ENCODE data around the gene CRTC3. TPM values are rescaled to one million over a fixed set of nuclear protein-coding genes. Genes with fewer than 3 reads are reported as not detected.

CRTC3 gene
- total RNA-seq, 6 experiments from 2014 or later, result 8.4 to 16.2 (median 11.3) TPM

DNA sequence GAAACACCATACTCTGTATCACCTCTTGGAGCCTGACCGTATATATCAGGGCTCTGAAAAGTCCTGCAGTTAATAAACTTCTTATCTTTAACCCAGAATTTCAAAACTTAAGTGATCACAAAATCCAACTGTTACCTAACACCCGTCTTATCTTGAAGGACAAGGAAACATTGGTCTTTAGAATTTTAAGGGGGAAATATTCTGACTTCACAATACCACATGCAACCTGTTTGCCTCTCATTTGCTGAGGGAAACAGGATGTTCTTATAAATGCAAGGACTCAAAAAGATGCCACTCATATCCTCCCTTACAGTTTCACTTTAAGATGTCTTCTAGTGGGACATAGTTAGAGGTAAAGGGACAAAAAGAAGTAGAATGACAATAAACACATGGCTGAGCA, 67.9 kb downstream of the CRTC3 start:
- Histone ChIP-seq H3K36me3 (no peaks in the 10 kb centered on the region), H3K9me3 (no peaks in the 10 kb centered on the region), H3K27me3 (no peaks in the 10 kb centered on the region), H3K27ac (peak overlapping the region; percentile 48 to 63 (median 61)), H3K4me1 (peaks cover 0 to 52% (median 24%) of the 10 kb centered on the region in 4 donors), H3K4me3 (no peak overlapping the region)
- TF ChIP-seq POLR2A (IDR thresholded peaks at IDR 0.05) (no peak), CTCF (IDR thresholded peaks at IDR 0.05) (no peak)
- intact Hi-C loops (cut with DNase I), result no loop called here
- DNase-seq (no peak), ATAC-seq (no peak)
- WGBS (ENCODE audit: insufficient coverage, low coverage, low lambda C conversion rate, missing lambda C conversion rate), result 57% methylated on average over 2 of the region's 2 CpGs

DNA sequence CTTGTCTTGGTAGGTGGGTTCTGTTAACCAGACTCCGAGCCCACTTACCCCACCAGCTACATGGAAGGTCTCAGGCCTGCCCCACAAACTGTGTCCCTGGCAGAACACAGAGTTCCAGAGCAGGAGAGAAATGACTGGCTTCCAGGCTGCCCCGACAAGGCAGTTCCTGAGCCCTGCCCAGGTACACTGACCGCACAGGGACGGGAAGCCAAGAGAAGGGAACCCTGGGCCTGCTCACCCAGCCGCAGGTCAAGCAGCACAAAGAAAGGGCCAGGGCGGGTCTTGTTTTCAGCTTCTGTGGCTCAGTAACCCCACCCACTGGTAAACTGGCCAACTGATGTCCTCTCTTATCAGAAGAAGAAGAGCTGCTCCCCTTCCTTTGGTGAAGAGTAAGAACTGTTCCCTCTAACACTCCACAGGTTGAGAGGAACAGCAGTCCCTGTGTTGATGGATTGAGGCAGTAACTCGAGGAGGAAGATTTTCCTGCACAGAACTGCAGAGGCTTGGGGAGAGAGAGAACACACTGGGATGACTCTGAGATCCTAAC, 68.4 kb downstream of the CRTC3 start:
- DNase-seq (peak; percentile 68 to 85 (median 83)), ATAC-seq (peak; percentile 73 to 88 (median 83))
- no peaks in the 10 kb centered on the region for H3K9me3 ChIP-seq
- H3K36me3 ChIP-seq, result no peaks in the 10 kb centered on the region
- no peaks in the 10 kb centered on the region for H3K27me3 ChIP-seq
- 60% methylated on average over 3 of the region's 7 CpGs for WGBS (ENCODE audit: insufficient coverage, low coverage, low lambda C conversion rate, missing lambda C conversion rate)
- intact Hi-C loops (cut with DNase I), result no loop called here
- peaks cover 0 to 47% (median 18%) of the 10 kb centered on the region in 4 donors for H3K4me1 ChIP-seq
- peak overlapping the region; percentile 48 to 63 (median 61) for H3K27ac ChIP-seq
- TF ChIP-seq POLR2A (IDR thresholded peaks at IDR 0.05), result no peak
- TF ChIP-seq CTCF (IDR thresholded peaks at IDR 0.05), result peak; percentile 24 to 32 (median 27)
- no peak overlapping the region for H3K4me3 ChIP-seq

- DNase-seq (no peak), ATAC-seq (no peak)
- H3K27me3 ChIP-seq, result no peaks in the 10 kb centered on the region
- TF ChIP-seq POLR2A (IDR thresholded peaks at IDR 0.05), result no peak
- no peak for TF ChIP-seq CTCF (IDR thresholded peaks at IDR 0.05)
- no peaks in the 10 kb centered on the region for H3K36me3 ChIP-seq
- H3K27ac ChIP-seq, result no peak overlapping the region
- 80% methylated on average over 2 of the region's 10 CpGs for WGBS (ENCODE audit: insufficient coverage, low coverage, low lambda C conversion rate, missing lambda C conversion rate)
- H3K4me3 ChIP-seq, result no peak overlapping the region
- no peaks in the 10 kb centered on the region for H3K9me3 ChIP-seq
- intact Hi-C loops (cut with DNase I), result no loop called here
- H3K4me1 ChIP-seq, result peaks cover 0 to 41% (median 14%) of the 10 kb centered on the region in 4 donors
Measured at GRCh38 chr15:90598679-90599078, 69.0 kb downstream of the CRTC3 start.

DNA sequence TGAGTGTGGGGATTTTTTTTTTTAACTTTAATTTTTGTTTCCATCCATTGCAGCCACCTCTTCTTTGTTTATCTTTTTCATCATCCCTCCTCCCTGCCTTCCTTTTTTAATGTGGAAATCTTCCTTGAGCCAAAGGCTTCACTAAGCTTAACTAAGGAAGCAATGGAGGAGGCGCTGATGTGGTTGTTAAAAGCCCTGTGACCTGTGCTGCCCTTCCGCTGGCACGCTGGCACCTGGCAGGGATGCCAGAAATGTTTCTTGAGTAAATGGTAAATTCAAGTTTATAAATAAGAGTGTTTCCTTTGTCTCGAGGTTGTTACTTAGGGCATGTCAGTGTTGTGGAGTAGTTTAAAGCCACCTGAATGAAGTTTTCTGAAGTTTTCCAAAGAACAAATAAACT, 69.4 kb downstream of the CRTC3 start:
- ATAC-seq (no peak), DNase-seq (no peak)
- Histone ChIP-seq H3K36me3 (no peaks in the 10 kb centered on the region), H3K9me3 (no peaks in the 10 kb centered on the region), H3K27ac (no peak overlapping the region), H3K4me1 (peaks cover 0 to 36% (median 12%) of the 10 kb centered on the region in 4 donors), H3K27me3 (no peaks in the 10 kb centered on the region), H3K4me3 (no peak overlapping the region)
- intact Hi-C loops (cut with DNase I), result no loop called here
- 76% methylated on average over 4 of the region's 4 CpGs for WGBS (ENCODE audit: insufficient coverage, low coverage, low lambda C conversion rate, missing lambda C conversion rate)
- TF ChIP-seq POLR2A (IDR thresholded peaks at IDR 0.05) (no peak), CTCF (IDR thresholded peaks at IDR 0.05) (no peak)
